Body of pancreas (tissue), 4 donors: ENCODE results near the gene KIZ. TPM values are rescaled to one million over a fixed set of nuclear protein-coding genes. Genes with fewer than 3 reads are reported as not detected.
A peak's percentile ranks its signal among the peaks of the same experiment; 100 is the strongest.
"Not testable (repeated sequence)": the region's sequence is repeated elsewhere in the genome, so short reads cannot be mapped to it uniquely, and the experiment has no call there.

Experiments
- ATAC-seq: fragments of 150-250 bp; one replicate; pipeline ENCODE4 v1.9.1; 2016
- DNase-seq, 4 donors: peaks; one replicate each; pipeline ENCODE4 v3.0.0-alpha.2; 2019
- H3K27ac ChIP-seq, 4 donors: fragments of 200-600 bp; sonication (generic); 1 replicate in 3 of 4; 2 replicates in 1 of 4; pipeline versions ENCODE4 v1.5.1 to v1.6.1; 2016 to 2019; ENCODE audit warnings: mild to moderate bottlenecking in 1 of 4, mixed read lengths in 1 of 4, moderate library complexity in 1 of 4
- H3K27me3 ChIP-seq, 2 donors: fragments of 200-600 bp; sonication (generic); one replicate each; pipeline ENCODE4 v1.6.0; 2016; ENCODE audit warnings: mild to moderate bottlenecking in 1 of 2
- H3K36me3 ChIP-seq, 2 donors: fragments of 200-600 bp; sonication (generic); replicated peaks in 1 of 2; 2 replicates each; pipeline ENCODE4 v1.5.1; 2016; ENCODE audit warnings: low read depth in 2 of 2; ENCODE audit not compliant: insufficient read depth in 1 of 2
- H3K4me1 ChIP-seq: fragments of 200-600 bp; sonication (generic); one replicate; pipeline ENCODE4 v1.6.0; 2016
- H3K4me3 ChIP-seq, 2 donors: fragments of 200-600 bp; sonication (generic); 1 replicate in 1 of 2; 2 replicates in 1 of 2; pipeline ENCODE4 v1.5.1; 2016 to 2019
- H3K9me3 ChIP-seq, 3 donors: fragments of 200-600 bp; sonication (generic); 1 replicate in 2 of 3; 2 replicates in 1 of 3; pipeline ENCODE4 v1.5.1; 2016
- POLR2A ChIP-seq, 3 donors: fragments of 450-650 bp; IDR thresholded peaks; one replicate each; pipeline ENCODE4 v1.6.1; 2016; ENCODE audit warnings: antibody characterized with exemption in 3 of 3, mild to moderate bottlenecking in 2 of 3
- WGBS, 2 donors: methylation state at CpG; one replicate each; pipeline ENCODE4 v1.1.5; 2017; 5-methylcytosine and 5-hydroxymethylcytosine counted together
- intact Hi-C: fragments of 100-400 bp; cut with DNase I; formaldehyde crosslinking; loops from one replicate; pipeline ENCODE4 v1.15.1; 2023
- total RNA-seq, 2 donors: library from RNA; depleted of rRNA; stranded (reverse); fragments of >200 nt; gene quantifications; one replicate each; pipeline ENCODE4 v1.1.0, GENCODE V29; 2016
- TF ChIP-seq, protein P1 (sequence below), 7 experiments: fragments of 450-650 bp in 4 of 7; fragments of 200-600 bp in 3 of 7; sonication (generic) in 3 of 7; IDR thresholded peaks; one replicate each; pipeline ENCODE4 v1.5.1; 2016 to 2019; ENCODE audit warnings: antibody characterized with exemption in 7 of 7

Gene KIZ
- total RNA-seq, 2 donors from 2014 or later = 17.1 to 28.7 TPM

DNA sequence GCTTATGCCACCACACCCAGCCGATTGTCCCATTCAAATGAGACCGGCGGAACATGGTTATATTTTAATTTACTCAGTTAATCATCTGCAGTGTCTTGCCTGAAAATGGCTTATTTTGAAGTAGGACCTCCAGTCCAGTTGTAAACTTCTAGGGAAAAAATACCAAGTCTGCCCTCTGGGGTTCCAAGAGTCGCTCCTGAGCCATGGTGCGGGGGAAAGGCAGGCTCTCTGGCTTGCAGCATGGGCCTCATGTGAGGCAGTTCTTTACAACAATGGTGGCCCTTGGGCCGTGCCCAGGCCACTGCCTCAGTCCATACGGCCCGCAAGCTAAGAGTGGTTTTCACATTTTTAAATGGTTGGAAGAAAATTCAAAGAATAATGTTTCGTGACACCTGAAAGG, 114.5 kb downstream of the KIZ start:
- TF ChIP-seq, protein P1, sequence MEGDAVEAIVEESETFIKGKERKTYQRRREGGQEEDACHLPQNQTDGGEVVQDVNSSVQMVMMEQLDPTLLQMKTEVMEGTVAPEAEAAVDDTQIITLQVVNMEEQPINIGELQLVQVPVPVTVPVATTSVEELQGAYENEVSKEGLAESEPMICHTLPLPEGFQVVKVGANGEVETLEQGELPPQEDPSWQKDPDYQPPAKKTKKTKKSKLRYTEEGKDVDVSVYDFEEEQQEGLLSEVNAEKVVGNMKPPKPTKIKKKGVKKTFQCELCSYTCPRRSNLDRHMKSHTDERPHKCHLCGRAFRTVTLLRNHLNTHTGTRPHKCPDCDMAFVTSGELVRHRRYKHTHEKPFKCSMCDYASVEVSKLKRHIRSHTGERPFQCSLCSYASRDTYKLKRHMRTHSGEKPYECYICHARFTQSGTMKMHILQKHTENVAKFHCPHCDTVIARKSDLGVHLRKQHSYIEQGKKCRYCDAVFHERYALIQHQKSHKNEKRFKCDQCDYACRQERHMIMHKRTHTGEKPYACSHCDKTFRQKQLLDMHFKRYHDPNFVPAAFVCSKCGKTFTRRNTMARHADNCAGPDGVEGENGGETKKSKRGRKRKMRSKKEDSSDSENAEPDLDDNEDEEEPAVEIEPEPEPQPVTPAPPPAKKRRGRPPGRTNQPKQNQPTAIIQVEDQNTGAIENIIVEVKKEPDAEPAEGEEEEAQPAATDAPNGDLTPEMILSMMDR (IDR thresholded peaks at IDR 0.05) = no peak
- no peak for TF ChIP-seq POLR2A (IDR thresholded peaks at IDR 0.05)
- ATAC-seq = no peak
- intact Hi-C loops = no loop called here
- H3K4me3 ChIP-seq = no peak overlapping the region
- peaks cover 5% of the 10 kb centered on the region for H3K4me1 ChIP-seq
- WGBS, 2 donors = 84 to 86% methylated on average over 9 of the region's 9 CpGs
- H3K27me3 ChIP-seq = no peaks in the 10 kb centered on the region
- no peaks in the 10 kb centered on the region for H3K9me3 ChIP-seq
- no peak for DNase-seq
- peaks cover 5 to 6% of the 10 kb centered on the region in 2 donors for H3K36me3 ChIP-seq
- H3K27ac ChIP-seq = no peak overlapping the region

GRCh38 chr20:21241406-21241805, 115.5 kb downstream of the KIZ start:
- TF ChIP-seq POLR2A (IDR thresholded peaks at IDR 0.05) = no peak
- TF ChIP-seq, protein P1 (IDR thresholded peaks at IDR 0.05) = no peak

DNA sequence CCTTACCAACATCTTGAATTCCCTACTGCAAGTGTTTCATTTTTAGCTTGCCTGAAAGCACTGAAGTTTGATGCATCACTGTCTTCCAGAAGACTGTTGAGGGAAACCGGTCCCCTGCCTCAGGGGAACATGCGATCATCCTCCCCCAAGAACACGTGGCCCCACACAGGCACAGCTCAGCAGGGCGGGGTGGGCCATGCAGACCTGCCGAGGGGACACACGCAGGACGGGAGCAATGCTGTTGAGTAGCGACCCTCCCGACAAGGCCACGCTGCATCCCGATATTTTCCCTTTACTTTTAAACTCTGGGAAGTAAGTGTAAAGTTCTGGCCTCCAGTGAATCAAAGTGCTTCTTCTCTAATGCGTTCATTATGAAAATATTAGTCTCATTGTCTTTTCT, 117.9 kb downstream of the KIZ start:
- WGBS, 2 donors = 90 to 94% methylated on average over 12 of the region's 12 CpGs
- TF ChIP-seq, protein P1 (IDR thresholded peaks at IDR 0.05) = no peak
- TF ChIP-seq POLR2A (IDR thresholded peaks at IDR 0.05) = no peak
- Histone ChIP-seq H3K27me3 (no peaks in the 10 kb centered on the region), H3K4me1 (no peaks in the 10 kb centered on the region), H3K4me3 (no peak overlapping the region), H3K9me3 (no peaks in the 10 kb centered on the region), H3K27ac (no peak overlapping the region), H3K36me3 (peaks cover 5% of the 10 kb centered on the region in 2 donors)
- intact Hi-C loops = no loop called here
- DNase-seq (no peak), ATAC-seq (no peak)

More at GRCh38 chr20:21241406-21241805, 115.5 kb downstream of the KIZ start:
- no peaks in the 10 kb centered on the region for H3K4me1 ChIP-seq
- peaks cover 5 to 6% of the 10 kb centered on the region in 2 donors for H3K36me3 ChIP-seq
- ATAC-seq (peak; percentile 15), DNase-seq (no peak)
- no peak overlapping the region for H3K4me3 ChIP-seq
- no peaks in the 10 kb centered on the region for H3K9me3 ChIP-seq
- 66 to 79% methylated on average over 7 of the region's 7 CpGs for WGBS, 2 donors
- H3K27me3 ChIP-seq = no peaks in the 10 kb centered on the region
- intact Hi-C loops = no loop called here
- no peak overlapping the region for H3K27ac ChIP-seq

GRCh38 chr20:21244808-21245207, 118.9 kb downstream of the KIZ start:
- 96 to 97% methylated on average over 3 of the region's 3 CpGs for WGBS, 2 donors
- no peaks in the 10 kb centered on the region for H3K4me1 ChIP-seq
- intact Hi-C loops = no loop called here
- no peaks in the 10 kb centered on the region for H3K9me3 ChIP-seq
- peaks cover 3 to 5% of the 10 kb centered on the region in 2 donors for H3K36me3 ChIP-seq
- H3K27ac ChIP-seq = no peak overlapping the region
- no peaks in the 10 kb centered on the region for H3K27me3 ChIP-seq
- TF ChIP-seq POLR2A (IDR thresholded peaks at IDR 0.05) = no peak
- TF ChIP-seq, protein P1 (IDR thresholded peaks at IDR 0.05) = no peak
- DNase-seq (no peak), ATAC-seq (no peak)
- no peak overlapping the region for H3K4me3 ChIP-seq

DNA sequence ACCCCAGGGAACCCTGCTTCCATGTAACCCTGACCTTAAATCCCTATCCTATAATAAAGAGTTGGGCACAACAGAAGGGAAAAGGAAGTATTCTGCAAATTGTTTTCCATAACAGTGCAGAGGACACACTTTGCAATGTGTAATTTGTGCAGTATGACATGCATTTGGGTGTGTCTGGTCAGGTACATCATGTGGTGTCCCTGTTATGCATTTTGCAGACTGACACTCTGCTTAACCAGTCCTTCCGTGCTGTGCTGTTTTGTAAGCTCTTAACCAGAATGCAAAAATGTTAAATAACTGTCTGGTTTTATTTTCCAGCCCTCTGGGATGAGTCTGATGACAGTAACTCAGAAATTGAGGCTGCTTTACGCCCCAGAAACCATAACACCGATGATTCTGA, 120.3 kb downstream of the KIZ start:
- no peak for DNase-seq
- no peak for ATAC-seq
- no peak for TF ChIP-seq POLR2A (IDR thresholded peaks at IDR 0.05)
- TF ChIP-seq, protein P1 (IDR thresholded peaks at IDR 0.05) = no peak
- Histone ChIP-seq H3K27me3 (no peaks in the 10 kb centered on the region), H3K27ac (no peak overlapping the region), H3K9me3 (no peaks in the 10 kb centered on the region), H3K4me3 (no peak overlapping the region), H3K4me1 (no peaks in the 10 kb centered on the region), H3K36me3 (peaks cover 3 to 5% of the 10 kb centered on the region in 2 donors)
- 95 to 99% methylated on average over 3 of the region's 3 CpGs for WGBS, 2 donors
- intact Hi-C loops = no loop called here

- H3K4me3 ChIP-seq, ATAC-seq, DNase-seq, H3K4me1 ChIP-seq, H3K36me3 ChIP-seq, H3K27ac ChIP-seq, H3K27me3 ChIP-seq, H3K9me3 ChIP-seq, intact Hi-C loops: not testable (repeated sequence)
- 86 to 89% methylated on average over 8 of the region's 8 CpGs for WGBS, 2 donors
These were observed 121.8 kb downstream of the KIZ start for GRCh38 chr20:21247603-21248095.
